HepG2 (cell line): Measurements from ENCODE around the gene TUBA4A. TPM values are rescaled to one million over a fixed set of nuclear protein-coding genes. Genes with fewer than 3 reads are reported as not detected.
A peak's percentile ranks its signal among the peaks of the same experiment; 100 is the strongest.

ENCODE experiments used
- BCL3 ChIP-seq: sonication (generic); formaldehyde crosslinking; IDR thresholded peaks from 2 replicates; pipeline ENCODE4 v1.5.1; 2020; ENCODE audit warnings: mild to moderate bottlenecking, missing genetic modification reagents, moderate library complexity
- HOXA3 ChIP-seq: sonication (generic); formaldehyde crosslinking; IDR thresholded peaks from 2 replicates; pipeline ENCODE4 v1.5.0; 2020; ENCODE audit warnings: missing genetic modification reagents
- MAFK ChIP-seq, 2 experiments: IDR thresholded peaks in 1 of 2; conservative IDR thresholded peaks in 1 of 2; 2 replicates each; pipeline ENCODE4 v1.6.1; 2011; ENCODE audit warnings: improper control_type of control experiment in 2 of 2, low read length in 2 of 2
- SIN3A ChIP-seq: IDR thresholded peaks from 2 replicates; pipeline ENCODE4 v1.6.1; 2011; ENCODE audit warnings: low read depth, mild to moderate bottlenecking, control low read depth, low read length, borderline replicate concordance
- SMARCC2 ChIP-seq: fragments of 450-650 bp; IDR thresholded peaks from 2 replicates; pipeline ENCODE4 v1.6.1; 2017; ENCODE audit warnings: antibody characterized with exemption, mild to moderate bottlenecking
- THRA ChIP-seq: sonication (generic); formaldehyde crosslinking; IDR thresholded peaks from 2 replicates; pipeline ENCODE4 v1.4.0; 2020; ENCODE audit warnings: missing genetic modification reagents, borderline replicate concordance
- USF2 ChIP-seq, 2 experiments: sonication (generic) in 1 of 2; formaldehyde crosslinking in 1 of 2; IDR thresholded peaks; 2 replicates each; pipeline versions ENCODE4 v1.5.1 to v1.6.1; 2011 to 2020; ENCODE audit warnings: borderline replicate concordance in 1 of 2, low read depth in 1 of 2, low read length in 1 of 2, mild to moderate bottlenecking in 1 of 2, missing genetic modification reagents in 1 of 2, moderate library complexity in 1 of 2
- ZFP36 ChIP-seq: fragments of 150-350 bp; IDR thresholded peaks from 2 replicates; pipeline ENCODE4 v1.6.1; 2018; ENCODE audit warnings: borderline replicate concordance, low read length, low read depth; ENCODE audit not compliant: partially characterized antibody
- ZFY ChIP-seq: sonication (generic); formaldehyde crosslinking; IDR thresholded peaks from 2 replicates; pipeline ENCODE4 v1.4.0; 2020; ENCODE audit warnings: missing genetic modification reagents
- ZNF280B ChIP-seq: sonication (generic); formaldehyde crosslinking; IDR thresholded peaks from 2 replicates; pipeline ENCODE4 v1.5.0; 2020; ENCODE audit warnings: missing genetic modification reagents, mild to moderate bottlenecking, borderline replicate concordance
- ZNF670 ChIP-seq: sonication (generic); formaldehyde crosslinking; IDR thresholded peaks from 2 replicates; pipeline ENCODE4 v1.8.0; 2022; ENCODE audit warnings: mild to moderate bottlenecking, missing genetic modification reagents, borderline replicate concordance
- ZNF737 ChIP-seq: sonication (generic); formaldehyde crosslinking; IDR thresholded peaks from 2 replicates; pipeline ENCODE4 v1.5.0; 2020; ENCODE audit warnings: missing genetic modification reagents, mild to moderate bottlenecking, borderline replicate concordance
- ZNF75D ChIP-seq: sonication (generic); formaldehyde crosslinking; IDR thresholded peaks from 2 replicates; pipeline ENCODE4 v1.8.1; 2023; ENCODE audit warnings: missing genetic modification reagents, mild to moderate bottlenecking, borderline replicate concordance
- ZNF781 ChIP-seq: sonication (generic); formaldehyde crosslinking; IDR thresholded peaks from 2 replicates; pipeline ENCODE4 v1.5.1; 2020; ENCODE audit warnings: borderline replicate concordance, mild to moderate bottlenecking, missing genetic modification reagents; ENCODE audit errors: not compliant biosample characterization
- polyA plus RNA-seq, 8 experiments: library from polyadenylated mRNA; depleted of rRNA in 3 of 8; stranded (reverse) in 7 of 8; unstranded in 1 of 8; fragments of >200 nt; fragmentation: Illumina TruSeq in 4 of 8; extraction: Trizol in 4 of 8; gene quantifications; 2 replicates each; pipeline versions ENCODE4 v1.2.1 to v1.2.3, GENCODE V29; 2011 to 2016; ENCODE audit warnings: low read depth in 4 of 8, missing spikeins in 1 of 8, mixed read lengths in 1 of 8; ENCODE audit not compliant: insufficient read depth in 1 of 8
- total RNA-seq, 5 experiments: library from RNA; depleted of rRNA; stranded (reverse); fragments of >200 nt; fragmentation: Illumina TruSeq; extraction: Trizol; gene quantifications; 2 replicates each; pipeline ENCODE4 v1.2.3, GENCODE V29; 2016; ENCODE audit warnings: low read depth in 1 of 5
- TF ChIP-seq, protein P1 (sequence below): sonication (generic); formaldehyde crosslinking; conservative IDR thresholded peaks from 2 replicates; pipeline ENCODE4 v1.8.1; 2023; ENCODE audit warnings: missing genetic modification reagents
- TF ChIP-seq, protein P2 (sequence below): sonication (generic); formaldehyde crosslinking; IDR thresholded peaks from 2 replicates; pipeline ENCODE4 v1.8.0; 2022; ENCODE audit warnings: mild to moderate bottlenecking, missing genetic modification reagents

The TUBA4A gene
- total and polyA plus RNA-seq, 2 of the 13 experiments (the other 11 are each of a cell fraction or from before 2014, with no cell fraction given), result 1.3 to 12.7 TPM

DNA sequence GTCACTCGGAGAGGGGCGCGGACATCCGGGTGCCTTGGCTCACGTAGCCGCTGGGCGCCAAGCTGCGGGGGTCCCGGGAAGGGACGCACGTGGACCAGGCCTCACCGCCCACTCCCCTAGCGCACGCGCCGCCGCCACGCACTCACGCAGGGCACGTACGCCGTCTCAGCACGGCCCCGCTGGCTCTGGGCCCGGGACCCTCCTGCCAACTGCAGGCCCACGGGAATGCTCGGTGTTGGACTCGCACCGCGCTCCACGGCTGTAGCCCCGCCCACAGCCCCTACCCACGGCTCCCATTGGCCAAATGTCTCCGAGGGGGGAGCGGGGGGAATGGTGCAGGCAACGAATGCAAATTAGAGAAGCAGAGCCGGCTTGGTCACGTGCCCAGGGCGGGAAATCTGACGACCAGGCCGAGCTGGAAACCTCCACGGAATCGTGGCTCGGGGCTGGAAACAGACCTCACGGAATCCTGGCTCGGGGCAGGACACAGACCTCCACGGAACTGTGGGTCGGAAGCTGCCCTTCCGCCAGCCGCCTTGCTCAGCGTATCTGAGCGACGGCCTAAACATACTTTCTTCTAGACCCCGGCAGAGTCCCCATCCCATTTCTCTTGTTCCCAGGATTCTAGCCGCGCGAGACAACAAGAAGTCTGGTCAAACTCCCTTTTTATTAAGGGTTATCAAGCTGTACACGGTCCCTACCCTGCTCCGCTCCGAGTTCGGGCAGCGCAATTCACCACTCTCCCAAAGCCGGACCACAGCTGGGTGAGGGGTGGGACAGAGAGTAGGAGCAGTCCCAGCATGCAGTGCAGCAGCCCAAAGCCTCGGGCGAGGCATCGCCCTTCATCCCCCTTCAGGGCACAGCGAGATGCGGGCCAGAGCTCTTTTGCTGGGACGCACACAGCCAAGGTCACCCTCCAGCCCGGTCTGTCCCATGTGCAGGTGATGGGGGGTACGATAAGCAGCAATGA lies 34.7 kb downstream of the TUBA4A start, which contains the start of gene ABCB6 (continued):
- no peak for TF ChIP-seq MAFK (conservative IDR thresholded peaks at IDR 0.05 in 1 of 2, IDR thresholded peaks at IDR 0.05 in 1 of 2; ENCODE audit: low read length in 2 of 2)
- no peak; the same call in 1 of the 2 replicates for TF ChIP-seq ZNF737 (CRISPR knock-in tag)
- peak; percentile 65; the same call in 1 of the 2 replicates for TF ChIP-seq THRA (CRISPR knock-in tag)
- peak; percentile 94; the same call in 1 of the 2 replicates for TF ChIP-seq BCL3
- TF ChIP-seq HOXA3, result peak; percentile 90
- TF ChIP-seq USF2 (IDR thresholded peaks at IDR 0.05; ENCODE audit: low read depth, low read length), result peak; percentile 97
- peak; percentile 99 for TF ChIP-seq USF2 (CRISPR knock-in tag; IDR thresholded peaks at IDR 0.05; ENCODE audit: borderline replicate concordance)
- peak; percentile 83; the same call in 1 of the 2 replicates for TF ChIP-seq SIN3A
- peak; percentile 98 for TF ChIP-seq ZFY
- TF ChIP-seq, protein P1, sequence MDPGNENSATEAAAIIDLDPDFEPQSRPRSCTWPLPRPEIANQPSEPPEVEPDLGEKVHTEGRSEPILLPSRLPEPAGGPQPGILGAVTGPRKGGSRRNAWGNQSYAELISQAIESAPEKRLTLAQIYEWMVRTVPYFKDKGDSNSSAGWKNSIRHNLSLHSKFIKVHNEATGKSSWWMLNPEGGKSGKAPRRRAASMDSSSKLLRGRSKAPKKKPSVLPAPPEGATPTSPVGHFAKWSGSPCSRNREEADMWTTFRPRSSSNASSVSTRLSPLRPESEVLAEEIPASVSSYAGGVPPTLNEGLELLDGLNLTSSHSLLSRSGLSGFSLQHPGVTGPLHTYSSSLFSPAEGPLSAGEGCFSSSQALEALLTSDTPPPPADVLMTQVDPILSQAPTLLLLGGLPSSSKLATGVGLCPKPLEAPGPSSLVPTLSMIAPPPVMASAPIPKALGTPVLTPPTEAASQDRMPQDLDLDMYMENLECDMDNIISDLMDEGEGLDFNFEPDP, result peak; percentile 99
- no peak for TF ChIP-seq ZFP36
- TF ChIP-seq ZNF280B (CRISPR knock-in tag), result peak; percentile 95
- TF ChIP-seq ZNF670 (CRISPR knock-in tag), result no peak
- TF ChIP-seq, protein P2, sequence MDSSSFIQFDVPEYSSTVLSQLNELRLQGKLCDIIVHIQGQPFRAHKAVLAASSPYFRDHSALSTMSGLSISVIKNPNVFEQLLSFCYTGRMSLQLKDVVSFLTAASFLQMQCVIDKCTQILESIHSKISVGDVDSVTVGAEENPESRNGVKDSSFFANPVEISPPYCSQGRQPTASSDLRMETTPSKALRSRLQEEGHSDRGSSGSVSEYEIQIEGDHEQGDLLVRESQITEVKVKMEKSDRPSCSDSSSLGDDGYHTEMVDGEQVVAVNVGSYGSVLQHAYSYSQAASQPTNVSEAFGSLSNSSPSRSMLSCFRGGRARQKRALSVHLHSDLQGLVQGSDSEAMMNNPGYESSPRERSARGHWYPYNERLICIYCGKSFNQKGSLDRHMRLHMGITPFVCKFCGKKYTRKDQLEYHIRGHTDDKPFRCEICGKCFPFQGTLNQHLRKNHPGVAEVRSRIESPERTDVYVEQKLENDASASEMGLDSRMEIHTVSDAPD (CRISPR knock-in tag), result peak; percentile 94; the same call in 1 of the 2 replicates
- TF ChIP-seq ZNF781 (CRISPR knock-in tag), result peak; percentile 33
- TF ChIP-seq SMARCC2, result no peak
- no peak for TF ChIP-seq ZNF75D (CRISPR knock-in tag)
